Right cardiac atrium (tissue), 5 donors: ENCODE results near the gene SLC9A3. TPM values are rescaled to one million over a fixed set of nuclear protein-coding genes. Genes with fewer than 3 reads are reported as not detected.

ENCODE experiments used
- ATAC-seq, 2 donors: fragments of 200-7000 bp; cut with Tn5 transposase; one replicate each; pipeline versions ENCODE4 v1.8.0 to v1.9.1; 2020; ENCODE audit warnings: moderate library complexity in 2 of 2, mild to moderate bottlenecking in 1 of 2
- DNase-seq, 3 donors: peaks; one replicate each; pipeline ENCODE4 v3.0.0-alpha.2; 2020
- H3K27ac ChIP-seq: one replicate; pipeline ENCODE4 v1.5.1; 2013; ENCODE audit warnings: mild to moderate bottlenecking, low read length, control low read depth, moderate library complexity
- H3K27me3 ChIP-seq: one replicate; pipeline ENCODE4 v1.6.1; 2013; ENCODE audit not compliant: control insufficient read depth, insufficient read depth
- H3K4me1 ChIP-seq: one replicate; pipeline ENCODE4 v1.6.1; 2013; ENCODE audit warnings: low read length; ENCODE audit not compliant: control insufficient read depth, insufficient read depth
- H3K4me3 ChIP-seq: one replicate; pipeline ENCODE4 v1.5.1; 2013; ENCODE audit warnings: low read length, control low read depth
- H3K9me3 ChIP-seq: one replicate; pipeline ENCODE4 v1.6.1; 2013; ENCODE audit warnings: low read length; ENCODE audit not compliant: control insufficient read depth
- WGBS: extraction: QIAGEN DNeasy Blood & Tissue Kit; methylation state at CpG from one replicate; pipeline ENCODE4 v1.1.7; 2013; 5-methylcytosine and 5-hydroxymethylcytosine counted together
- intact Hi-C, 4 donors: fragments of 100-400 bp; cut with DNase I; formaldehyde crosslinking; loops; one replicate each; pipeline versions ENCODE4 v1.11.0 to v1.14.0; 2022 to 2023
- polyA plus RNA-seq: library from polyadenylated mRNA; stranded (reverse); fragments of 200-250 nt; gene quantifications from one replicate; pipeline ENCODE4 v1.2.3, GENCODE V29; 2013
- total RNA-seq, 4 donors: library from RNA; stranded (reverse); fragmentation: NEBNext Ultra II Directional; extraction: Animal tissue kit (Norgen Biotek cat#: 25700); gene quantifications; one replicate each; pipeline ENCODE4 v1.2.1, GENCODE V29; 2021
- donor health status: healthy with polysubstance abuse.
- donor health status: DM: no; HTN: yes; CAD: no.
- donor health status: DM: no; HTN: no; CAD: no.
- donor health status: DM: no; HTN: yes; CAD: no; lungs with severe emphysema.
- donor health status: DM: yes; HTN: yes; CAD: no.

The SLC9A3 gene
- total and polyA plus RNA-seq, 5 donors, result 0.94 to 1.1 (median 1.0) TPM

DNA sequence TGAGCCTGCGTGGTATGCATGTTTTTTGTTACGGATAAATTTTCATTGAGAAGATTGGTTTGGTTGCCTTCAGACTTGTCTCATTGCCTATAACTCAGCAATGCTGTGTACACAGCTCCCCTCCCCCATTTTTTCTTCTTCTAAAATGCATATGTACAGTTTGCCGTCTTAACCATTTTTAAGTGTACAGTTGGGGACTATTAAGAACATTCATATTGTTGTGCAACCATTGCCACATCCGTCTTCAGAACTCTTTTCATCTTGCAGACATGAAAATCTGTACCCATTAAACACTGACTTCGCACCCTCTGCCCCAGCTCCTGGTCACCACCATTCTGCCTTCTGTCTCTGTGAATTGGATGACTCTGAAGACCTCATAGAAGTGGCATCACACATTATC, 75.1 kb downstream of the SLC9A3 start:
- Histone ChIP-seq H3K4me3 (no peak overlapping the region), H3K27ac (no peak overlapping the region), H3K4me1 (no peaks in the 10 kb centered on the region), H3K27me3 (no peaks in the 10 kb centered on the region), H3K9me3 (peaks cover 3% of the 10 kb centered on the region)
- WGBS, result 91% methylated on average over 5 of the region's 5 CpGs
- no peak for DNase-seq
- no peak for ATAC-seq
- intact Hi-C loops, result no loop called here

DNA sequence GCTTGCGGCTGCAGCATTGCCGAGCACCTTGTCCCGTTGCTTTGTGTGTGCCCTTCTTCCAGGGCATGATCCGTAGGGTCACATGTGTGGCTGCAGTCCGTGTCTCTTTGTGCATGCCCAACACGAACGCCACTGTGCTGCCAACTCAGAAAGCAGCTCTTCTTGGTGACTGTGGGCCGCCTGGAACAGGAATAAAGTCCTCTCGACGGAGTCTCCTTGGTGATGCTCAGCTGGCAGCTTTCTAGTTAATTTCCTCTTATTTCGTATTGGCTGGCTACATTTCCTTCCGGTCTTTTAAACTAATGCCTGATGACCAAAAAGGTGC, 75.5 kb downstream of the SLC9A3 start:
- intact Hi-C loops, result no loop called here
- H3K9me3 ChIP-seq, result peaks cover 3% of the 10 kb centered on the region
- H3K27me3 ChIP-seq, result no peaks in the 10 kb centered on the region
- DNase-seq (no peak), ATAC-seq (no peak)
- peaks cover 2% of the 10 kb centered on the region for H3K4me1 ChIP-seq
- no peak overlapping the region for H3K27ac ChIP-seq
- WGBS, result 89% methylated on average over 12 of the region's 12 CpGs
- H3K4me3 ChIP-seq, result no peak overlapping the region

DNA sequence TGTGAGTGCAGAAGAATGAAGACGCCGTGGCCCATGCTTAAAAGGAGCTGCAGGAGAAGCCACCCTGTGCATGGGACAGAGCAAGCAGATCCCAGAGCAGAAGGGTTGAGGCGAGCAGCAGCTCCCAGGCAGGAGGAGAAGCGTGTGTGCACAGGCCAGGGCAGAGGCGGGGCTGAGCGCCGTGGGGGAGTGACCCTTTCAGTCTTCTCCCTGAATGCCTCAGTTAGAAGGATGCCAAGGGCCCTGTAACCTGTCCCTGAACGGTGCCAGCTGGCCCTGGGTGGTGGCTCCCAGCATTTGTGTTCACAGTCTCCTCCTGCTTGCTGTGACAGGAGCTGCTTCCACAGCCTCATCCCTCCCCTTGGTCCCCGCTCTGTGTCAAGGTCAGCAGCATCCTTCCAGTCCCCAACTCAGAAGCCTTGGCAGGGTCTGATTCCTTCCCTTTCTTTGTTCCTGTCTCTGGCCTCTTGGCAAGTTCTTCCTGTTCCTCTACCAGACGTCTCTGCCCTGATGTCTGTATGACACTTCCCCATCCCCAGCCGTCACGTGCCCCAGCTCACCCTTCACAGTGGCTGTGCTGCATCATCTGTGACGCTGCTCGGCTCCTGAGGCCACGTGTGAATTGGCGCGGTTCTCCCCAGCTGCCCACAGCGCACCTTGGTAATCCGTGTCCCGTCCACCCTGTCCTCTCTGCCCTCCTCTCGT, 76.0 kb downstream of the SLC9A3 start:
- H3K27me3 ChIP-seq, result no peaks in the 10 kb centered on the region
- peaks cover 3% of the 10 kb centered on the region for H3K9me3 ChIP-seq
- peak; percentile 45 for ATAC-seq
- intact Hi-C loops, result no loop called here
- 87% methylated on average over 21 of the region's 21 CpGs for WGBS
- peaks cover 3% of the 10 kb centered on the region for H3K4me1 ChIP-seq
- DNase-seq, result peak in 2 of 3 donors; percentile 46 to 78
- H3K27ac ChIP-seq, result no peak overlapping the region
- H3K4me3 ChIP-seq, result no peak overlapping the region

DNA sequence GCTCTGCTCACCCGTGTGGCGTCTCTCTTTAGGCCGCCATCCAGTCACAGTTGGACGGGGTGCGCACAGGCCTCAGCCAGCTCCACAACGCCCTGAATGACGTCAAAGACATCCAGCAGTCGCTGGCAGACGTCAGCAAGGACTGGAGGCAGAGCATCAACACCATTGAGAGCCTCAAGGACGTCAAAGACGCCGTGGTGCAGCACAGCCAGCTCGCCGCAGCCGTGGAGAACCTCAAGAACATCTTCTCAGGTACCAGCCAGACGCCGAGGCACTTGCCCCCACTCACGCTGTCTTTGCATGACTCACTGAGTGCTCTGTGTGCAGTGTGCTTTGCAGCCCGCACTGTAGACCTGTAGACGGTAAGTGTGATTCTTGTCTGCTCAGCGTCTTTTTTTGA, 76.7 kb downstream of the SLC9A3 start:
- H3K4me3 ChIP-seq, result no peak overlapping the region
- WGBS, result 95% methylated on average over 21 of the region's 21 CpGs
- ATAC-seq (no peak), DNase-seq (no peak)
- intact Hi-C loops, result no loop called here
- H3K9me3 ChIP-seq, result peaks cover 2% of the 10 kb centered on the region
- peaks cover 3% of the 10 kb centered on the region for H3K4me1 ChIP-seq
- H3K27me3 ChIP-seq, result no peaks in the 10 kb centered on the region
- H3K27ac ChIP-seq, result no peak overlapping the region

DNA sequence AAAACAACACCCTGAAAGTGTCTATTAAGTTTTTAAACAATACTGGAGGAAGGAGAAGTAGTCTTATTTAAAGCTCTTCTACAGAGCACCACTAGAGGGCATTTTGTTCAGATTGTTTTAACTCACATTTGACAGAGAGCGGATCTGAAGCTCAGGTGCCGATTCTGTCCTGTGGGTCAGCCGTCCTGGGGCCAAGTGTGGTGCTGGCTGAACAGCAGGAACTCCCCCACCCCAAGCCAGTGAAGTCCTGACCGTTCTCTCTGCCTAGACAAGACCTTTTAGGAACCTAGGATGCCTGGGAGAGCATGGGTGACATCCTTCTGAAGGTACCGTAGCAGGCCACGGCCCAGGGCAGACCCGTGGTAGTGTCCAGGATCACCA, 77.4 kb downstream of the SLC9A3 start:
- Histone ChIP-seq H3K4me1 (peaks cover 3% of the 10 kb centered on the region), H3K4me3 (no peak overlapping the region), H3K27ac (no peak overlapping the region), H3K9me3 (no peaks in the 10 kb centered on the region), H3K27me3 (no peaks in the 10 kb centered on the region)
- DNase-seq (no peak), ATAC-seq (no peak)
- 56% methylated on average over 7 of the region's 7 CpGs for WGBS
- intact Hi-C loops, result no loop called here

DNA sequence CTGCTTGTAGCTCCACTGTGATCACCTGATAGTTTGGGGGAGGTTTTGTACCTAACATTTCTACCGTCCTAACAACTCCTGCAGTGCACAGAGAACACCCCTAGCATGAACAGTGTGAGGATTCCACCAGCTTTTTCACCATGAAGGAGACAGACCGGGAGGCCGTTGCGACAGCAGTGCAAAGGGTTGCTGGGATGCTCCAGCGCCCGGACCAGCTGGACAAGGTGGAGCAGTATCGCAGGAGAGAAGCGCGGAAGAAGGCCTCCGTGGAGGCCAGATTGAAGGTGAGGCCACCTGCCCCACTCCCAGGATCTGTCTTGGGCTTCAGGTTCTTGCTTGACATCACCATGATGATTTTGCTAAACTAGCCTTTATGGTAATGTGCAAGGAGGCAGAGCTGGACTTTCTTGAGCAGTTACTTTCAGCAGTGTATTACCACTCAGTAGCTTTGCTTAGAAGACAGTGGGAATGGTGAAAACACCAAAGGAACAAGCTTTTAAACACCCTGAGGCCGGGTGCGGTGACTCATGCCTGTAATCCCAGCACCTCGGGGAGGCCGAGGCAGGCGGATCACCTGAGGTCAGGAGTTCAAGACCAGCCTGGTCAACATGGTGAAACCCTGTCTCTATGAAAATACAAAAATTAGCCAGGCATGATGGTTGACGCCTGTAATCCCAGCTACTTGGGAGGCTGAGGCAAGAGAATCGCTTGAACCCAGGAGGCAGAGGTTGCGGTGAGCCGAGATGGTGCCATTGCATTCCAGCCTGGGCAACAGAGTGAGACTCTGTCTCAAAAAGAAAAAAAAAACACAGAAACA, 78.0 kb downstream of the SLC9A3 start:
- Histone ChIP-seq H3K4me3 (no peak overlapping the region), H3K9me3 (no peaks in the 10 kb centered on the region), H3K4me1 (peaks cover 3% of the 10 kb centered on the region), H3K27ac (no peak overlapping the region), H3K27me3 (no peaks in the 10 kb centered on the region)
- DNase-seq (no peak), ATAC-seq (no peak)
- WGBS, result 90% methylated on average over 19 of the region's 19 CpGs
- intact Hi-C loops, result no loop called here

DNA sequence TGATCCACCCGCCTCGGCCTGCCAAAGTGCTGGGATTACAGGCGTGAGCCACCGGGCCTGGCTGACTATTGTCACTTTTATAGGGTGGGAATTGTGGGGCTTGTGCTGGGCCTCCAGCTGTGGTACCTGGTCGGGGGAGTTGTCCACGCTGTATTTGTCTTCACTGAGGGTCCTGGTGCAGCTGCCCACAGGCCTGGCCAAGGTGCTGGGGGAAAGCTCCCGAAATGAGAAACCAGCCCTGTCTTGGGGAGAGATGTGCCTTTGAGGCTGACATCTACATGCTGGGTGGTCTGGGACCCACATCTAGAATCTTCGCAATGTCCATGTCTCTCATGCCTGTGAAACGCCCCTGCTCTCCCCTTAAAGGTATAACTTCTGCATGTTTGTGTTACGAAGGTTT, 78.7 kb downstream of the SLC9A3 start:
- WGBS, result 94% methylated on average over 10 of the region's 10 CpGs
- Histone ChIP-seq H3K27me3 (no peaks in the 10 kb centered on the region), H3K9me3 (no peaks in the 10 kb centered on the region), H3K4me3 (no peak overlapping the region), H3K27ac (no peak overlapping the region), H3K4me1 (peaks cover 3% of the 10 kb centered on the region)
- intact Hi-C loops, result no loop called here
- DNase-seq (no peak), ATAC-seq (no peak)

DNA sequence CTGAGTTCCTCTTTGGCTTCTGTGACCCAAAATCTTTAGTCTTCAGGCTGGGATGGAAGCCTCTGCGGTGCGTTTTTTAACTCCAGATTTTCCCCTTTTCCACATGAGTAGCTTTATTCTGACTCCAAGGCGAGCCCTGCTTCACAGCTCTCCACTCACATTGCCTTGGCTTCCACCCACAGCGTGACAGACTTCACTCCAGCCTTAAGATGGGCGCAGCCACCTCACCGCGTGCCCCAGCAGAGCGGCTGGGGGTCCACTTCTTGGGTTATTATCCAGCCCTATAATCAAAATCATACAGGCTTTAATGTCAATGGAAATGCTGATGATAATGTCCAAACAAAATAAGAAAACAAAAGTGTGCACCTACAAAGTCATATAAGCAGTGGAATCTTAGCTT, 80.0 kb downstream of the SLC9A3 start:
- Histone ChIP-seq H3K27me3 (no peaks in the 10 kb centered on the region), H3K27ac (no peak overlapping the region), H3K4me3 (no peak overlapping the region), H3K4me1 (peaks cover 3% of the 10 kb centered on the region), H3K9me3 (no peaks in the 10 kb centered on the region)
- no peak for ATAC-seq
- intact Hi-C loops, result no loop called here
- DNase-seq, result no peak
- WGBS, result 86% methylated on average over 8 of the region's 8 CpGs

DNA sequence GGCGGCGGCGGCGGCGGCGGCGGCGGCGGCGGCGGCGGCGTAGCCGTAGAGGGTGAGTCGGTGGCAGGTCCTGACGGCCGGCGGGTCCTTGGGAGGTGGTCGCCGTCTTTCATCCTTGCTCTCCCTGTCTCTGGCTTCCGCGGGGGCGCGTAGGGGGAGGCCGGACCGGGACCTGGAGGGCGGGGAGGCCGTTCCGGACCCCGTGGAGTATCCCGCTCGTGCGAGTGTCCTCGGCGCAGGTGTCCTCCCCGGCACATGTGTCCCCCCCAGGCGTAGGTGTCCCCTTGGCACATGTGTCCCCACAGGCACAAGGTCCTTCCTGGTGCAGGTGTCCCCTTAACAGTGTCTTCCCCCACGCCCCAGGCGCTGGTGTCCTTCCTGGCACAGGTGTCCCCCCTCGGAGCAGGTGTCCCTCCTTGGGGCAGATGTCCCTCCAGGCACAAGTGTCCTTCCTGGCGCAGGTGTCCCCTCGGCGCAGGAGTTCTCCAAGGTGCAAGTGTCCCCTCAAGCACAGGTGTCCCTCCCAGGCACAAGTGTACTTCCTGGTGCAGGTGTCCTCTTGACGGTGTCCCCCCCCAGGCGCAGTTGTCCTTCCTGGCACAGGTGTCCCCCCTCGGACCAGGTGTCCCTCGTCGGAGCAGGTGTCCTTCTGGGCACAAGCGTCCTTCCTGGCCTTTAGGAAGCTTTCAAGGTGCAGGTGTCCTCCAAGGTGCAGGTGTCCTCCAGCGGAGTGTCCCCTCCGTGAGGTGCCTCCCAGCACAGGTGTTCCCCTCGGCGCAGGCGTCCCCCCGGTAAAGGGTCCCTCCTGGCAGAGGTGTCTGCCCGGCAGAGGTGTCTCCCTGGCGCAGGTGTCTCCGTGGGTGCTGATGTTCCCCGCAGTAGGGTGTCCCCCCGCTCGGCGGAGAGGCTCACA, 80.8 kb downstream of the SLC9A3 start:
- WGBS, result 21% methylated on average over 54 of the region's 62 CpGs
- intact Hi-C loops, result no loop called here
- Histone ChIP-seq H3K27ac (no peak overlapping the region), H3K27me3 (no peaks in the 10 kb centered on the region), H3K9me3 (no peaks in the 10 kb centered on the region), H3K4me1 (peaks cover 3% of the 10 kb centered on the region), H3K4me3 (peak overlapping the region; percentile 82)
- ATAC-seq, result peak; percentile 22 to 39
- DNase-seq, result peak in 1 of 3 donors; percentile 79

DNA sequence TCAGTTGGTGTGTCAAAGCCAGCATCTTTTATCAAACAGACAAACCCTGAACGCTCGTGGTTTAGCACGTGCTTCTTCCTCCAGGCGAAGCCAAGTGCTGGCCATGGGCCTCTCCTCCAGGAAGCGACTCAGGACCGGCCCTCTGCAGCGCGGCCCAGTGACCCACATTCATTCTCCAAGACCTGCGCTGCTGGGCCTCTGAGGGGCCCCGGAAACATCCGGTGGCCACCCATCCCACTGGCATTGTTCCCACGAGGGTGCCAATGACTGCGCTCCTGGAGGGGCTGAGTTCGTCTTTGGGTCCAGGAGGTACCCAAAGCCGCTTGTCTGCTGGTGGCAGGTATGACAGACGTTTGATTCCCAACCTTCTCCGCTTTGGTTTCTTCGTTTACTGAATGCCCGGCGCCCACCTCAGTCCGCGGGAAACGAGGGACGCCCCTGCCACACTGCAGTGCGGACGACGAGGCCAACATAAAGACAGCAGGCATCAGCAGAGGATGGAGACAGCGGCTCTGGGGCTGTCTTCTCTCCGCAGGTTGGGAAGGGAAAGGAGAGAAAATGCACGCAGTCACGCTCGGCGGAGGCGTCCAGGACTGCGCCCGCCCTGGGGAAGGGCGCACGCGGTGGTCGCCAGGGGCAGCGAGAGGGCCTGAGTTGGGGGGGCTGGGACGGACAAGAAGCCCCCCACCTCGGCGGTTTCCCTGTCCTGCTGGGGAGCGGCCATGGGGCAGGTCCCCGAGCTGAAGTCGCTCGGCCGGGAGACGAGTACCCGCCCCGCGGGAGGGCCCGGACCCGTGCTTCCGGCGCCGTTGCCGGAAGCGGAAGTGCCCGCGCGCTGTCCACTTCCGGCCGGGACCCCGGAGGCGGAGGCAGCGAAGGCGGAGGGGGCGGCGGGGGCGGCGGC, 81.7 kb downstream of the SLC9A3 start, which contains the start of gene EXOC3:
Gene EXOC3 (plus strand): TSS at position 842 of the 904 bp plus-strand sequence. CDS start 3,030 bp downstream, outside the sequence.
- H3K27me3 ChIP-seq, result no peaks in the 10 kb centered on the region
- H3K27ac ChIP-seq, result peak within 1 kb of the TSS; percentile 55
- peaks cover 3% of the 10 kb centered on the region for H3K4me1 ChIP-seq
- DNase-seq (peak; percentile 80 to 93 (median 90)), ATAC-seq (peak; percentile 94)
- peak within 1 kb of the TSS; percentile 82 for H3K4me3 ChIP-seq
- WGBS, result 6% methylated on average over 73 of the region's 73 CpGs
- intact Hi-C loops, result no loop called here
- H3K9me3 ChIP-seq, result no peaks in the 10 kb centered on the region
